GM20000 (cell line): ENCODE data around the gene FOCAD.

Source experiments
- DNase-seq: peaks from one replicate; pipeline ENCODE4 v3.0.0; 2012; ENCODE audit warnings: low spot score
- TF ChIP-seq, protein P1 (sequence below): IDR thresholded peaks from 2 replicates; pipeline ENCODE4 v1.5.1; 2012; ENCODE audit warnings: mild to moderate bottlenecking, control low read depth; ENCODE audit errors: extremely low read depth, missing control alignments

Gene FOCAD

DNA sequence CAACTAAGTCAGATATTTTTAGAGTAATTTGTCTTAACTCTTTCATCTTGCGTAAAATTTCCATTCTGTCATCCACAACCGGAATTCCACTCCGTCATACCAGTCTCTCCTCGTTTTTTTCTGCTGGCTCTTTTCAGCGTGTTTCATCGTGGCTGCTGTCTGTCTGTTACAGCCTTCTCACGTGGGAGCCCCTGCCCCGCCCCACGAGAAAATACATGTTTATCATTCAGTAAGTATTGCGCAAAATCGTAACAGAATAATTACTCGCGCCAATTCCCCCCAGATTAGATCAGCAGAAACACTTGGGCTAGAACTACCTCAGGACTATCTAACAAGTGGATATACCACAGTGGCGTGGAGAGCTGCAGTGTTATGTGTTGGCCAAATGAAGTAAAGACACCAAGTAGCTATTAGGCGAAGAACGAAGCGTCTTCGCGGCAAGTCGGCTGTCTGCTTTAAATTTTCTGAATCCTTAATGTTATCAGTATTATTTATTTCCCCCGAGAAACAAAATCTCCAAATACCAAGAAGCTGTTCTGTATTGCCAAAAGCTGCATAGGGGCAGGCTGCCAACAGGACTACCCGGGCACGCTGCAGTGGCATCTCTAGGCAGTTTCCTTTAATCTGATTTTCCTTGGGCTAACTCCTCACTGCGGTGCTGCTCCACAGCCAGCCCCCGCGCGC, 566 bp upstream of the FOCAD start:
- TF ChIP-seq, protein P1, sequence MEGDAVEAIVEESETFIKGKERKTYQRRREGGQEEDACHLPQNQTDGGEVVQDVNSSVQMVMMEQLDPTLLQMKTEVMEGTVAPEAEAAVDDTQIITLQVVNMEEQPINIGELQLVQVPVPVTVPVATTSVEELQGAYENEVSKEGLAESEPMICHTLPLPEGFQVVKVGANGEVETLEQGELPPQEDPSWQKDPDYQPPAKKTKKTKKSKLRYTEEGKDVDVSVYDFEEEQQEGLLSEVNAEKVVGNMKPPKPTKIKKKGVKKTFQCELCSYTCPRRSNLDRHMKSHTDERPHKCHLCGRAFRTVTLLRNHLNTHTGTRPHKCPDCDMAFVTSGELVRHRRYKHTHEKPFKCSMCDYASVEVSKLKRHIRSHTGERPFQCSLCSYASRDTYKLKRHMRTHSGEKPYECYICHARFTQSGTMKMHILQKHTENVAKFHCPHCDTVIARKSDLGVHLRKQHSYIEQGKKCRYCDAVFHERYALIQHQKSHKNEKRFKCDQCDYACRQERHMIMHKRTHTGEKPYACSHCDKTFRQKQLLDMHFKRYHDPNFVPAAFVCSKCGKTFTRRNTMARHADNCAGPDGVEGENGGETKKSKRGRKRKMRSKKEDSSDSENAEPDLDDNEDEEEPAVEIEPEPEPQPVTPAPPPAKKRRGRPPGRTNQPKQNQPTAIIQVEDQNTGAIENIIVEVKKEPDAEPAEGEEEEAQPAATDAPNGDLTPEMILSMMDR = no peak
- peak; percentile 38 for DNase-seq

DNA sequence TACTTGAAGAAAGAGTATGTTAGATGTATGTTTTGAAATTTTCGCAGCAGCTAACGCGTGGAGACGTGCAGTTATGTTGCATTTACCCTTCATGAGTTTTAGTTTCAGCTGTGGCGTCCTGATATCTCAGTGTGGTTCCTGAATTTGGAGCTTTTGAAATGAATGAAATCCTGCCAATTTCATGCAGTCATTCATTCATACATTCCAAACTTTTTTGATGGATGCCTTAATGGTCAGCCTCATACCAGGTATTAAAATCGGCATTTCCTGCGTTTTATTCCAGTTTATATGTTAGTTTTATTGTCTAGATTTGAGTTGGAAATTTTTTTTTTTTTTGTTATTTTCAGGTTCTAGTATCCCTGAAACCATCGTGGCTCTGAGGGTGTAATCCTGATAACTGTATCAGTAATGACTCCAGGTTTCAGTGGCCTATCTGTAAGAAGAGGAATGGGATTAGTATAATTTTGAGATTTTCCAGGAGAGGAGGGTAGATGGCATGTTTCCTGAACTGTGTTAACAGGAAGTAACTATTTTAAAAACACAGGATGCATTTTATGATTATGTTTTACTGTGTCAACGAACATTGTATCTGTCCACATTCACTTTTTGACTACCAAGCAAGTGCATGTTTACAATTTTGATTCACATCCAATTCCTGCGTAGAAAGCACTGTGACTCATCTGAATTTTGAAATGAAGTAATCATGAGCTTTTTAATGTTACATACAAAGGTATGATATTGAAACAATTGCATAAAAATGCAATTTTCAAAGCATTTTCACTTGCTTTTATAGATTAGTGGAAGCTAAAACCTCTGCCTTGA, 1.0 kb downstream of the FOCAD start:
- TF ChIP-seq, protein P1 = no peak
- DNase-seq = no peak

DNA sequence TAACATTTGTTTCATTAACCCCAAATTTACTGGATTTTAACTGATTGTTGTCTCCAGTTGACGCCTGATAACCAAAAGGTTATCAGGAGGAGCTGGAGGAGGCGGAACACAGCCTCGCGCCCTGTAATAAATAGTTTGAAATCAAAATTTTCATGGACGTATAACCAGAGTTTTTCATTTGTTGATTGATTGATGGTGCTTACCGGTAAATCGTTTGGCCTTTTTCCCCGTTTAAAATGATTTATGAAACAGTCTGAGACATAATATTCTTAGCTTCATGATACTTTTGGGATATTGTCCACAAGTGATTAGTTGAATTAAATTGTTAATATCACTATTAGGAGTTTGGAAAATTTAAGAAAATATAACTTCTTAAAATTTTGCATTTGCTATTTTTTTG, 1.7 kb downstream of the FOCAD start:
- no peak for DNase-seq
- TF ChIP-seq, protein P1 = no peak

DNA sequence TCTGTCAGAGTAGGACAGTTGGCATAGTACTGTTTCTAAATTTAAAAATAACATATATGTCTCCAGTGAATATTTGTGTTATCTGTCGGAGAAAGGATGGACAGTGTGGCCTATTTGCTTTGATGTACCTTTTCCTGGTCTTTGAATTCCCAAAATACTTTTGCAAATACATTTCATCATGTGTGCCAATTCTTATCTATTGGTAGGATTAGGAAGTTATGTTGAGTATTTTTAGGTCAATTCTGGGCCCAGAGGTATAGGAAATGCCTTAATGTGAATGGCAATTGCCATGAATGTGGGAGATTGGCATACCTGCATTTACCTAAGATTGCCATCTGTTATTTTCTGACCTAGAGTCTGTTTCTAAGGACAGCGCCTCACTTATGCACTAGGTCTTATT, 5.8 kb downstream of the FOCAD start:
- DNase-seq = no peak
- TF ChIP-seq, protein P1 = no peak

DNA sequence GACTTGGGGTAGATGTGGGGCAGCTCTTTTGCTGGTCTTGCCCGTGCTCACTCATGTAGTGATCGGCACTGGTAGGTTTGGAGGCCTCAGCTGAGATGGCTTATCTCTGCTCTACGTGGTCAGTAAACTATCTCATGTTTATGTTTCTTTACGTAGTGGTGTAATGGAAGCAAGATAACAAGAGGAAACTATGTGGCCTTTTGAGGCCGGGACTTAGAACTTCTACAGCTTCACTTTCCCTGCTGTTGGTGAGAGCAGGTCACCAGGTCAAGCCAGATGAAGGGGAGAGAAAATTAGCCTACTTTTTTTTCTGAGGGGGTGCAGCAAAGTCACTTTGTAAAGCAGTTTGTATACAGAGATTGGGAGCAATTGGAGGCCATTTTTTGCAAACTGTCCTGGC, 8.5 kb downstream of the FOCAD start:
- no peak for DNase-seq
- TF ChIP-seq, protein P1 = no peak

DNA sequence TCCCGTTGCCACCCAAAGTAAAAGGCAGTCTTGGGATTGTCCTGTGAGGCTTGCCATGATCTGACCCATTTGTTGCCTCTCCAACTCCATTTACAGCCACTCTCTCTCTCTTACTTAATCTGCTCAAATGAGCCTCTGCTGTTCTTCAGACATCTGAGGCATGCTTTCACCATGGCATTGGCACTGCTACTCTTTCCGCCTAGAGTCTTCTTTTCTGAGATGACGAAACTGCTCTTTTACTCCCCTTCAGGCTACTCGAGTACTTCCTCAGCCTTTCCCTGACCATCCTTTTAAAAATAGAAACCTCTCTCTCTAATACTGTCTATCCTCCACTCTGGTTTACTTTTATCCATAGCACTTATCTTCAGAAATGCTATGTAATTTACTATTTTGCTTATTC, 9.0 kb downstream of the FOCAD start:
- TF ChIP-seq, protein P1 = no peak
- DNase-seq = no peak

DNA sequence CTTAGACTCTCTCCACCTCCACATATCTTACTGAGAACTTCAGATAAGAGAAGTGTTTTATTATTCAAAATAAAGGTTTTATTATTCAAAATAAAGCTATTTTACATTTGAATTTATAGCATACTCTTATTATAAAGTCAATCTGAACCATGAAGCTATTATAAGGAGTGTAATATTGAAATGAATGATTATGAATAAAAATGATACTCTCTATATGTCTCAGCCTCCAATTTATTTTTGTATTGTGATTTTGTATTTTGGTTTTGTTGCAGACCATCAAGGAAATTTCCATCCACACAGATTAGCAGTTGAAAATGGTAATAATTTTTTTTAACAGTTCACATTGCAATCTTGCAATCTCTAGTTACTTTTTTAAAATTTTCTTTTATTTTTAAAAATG, 10.2 kb downstream of the FOCAD start:
- TF ChIP-seq, protein P1 = no peak
- no peak for DNase-seq
